IMR-90 (cell line): Measurements from ENCODE around the gene ARRDC3.

Experiments used
- BHLHE40 ChIP-seq: fragments of 150-350 bp; IDR thresholded peaks from 2 replicates; pipeline ENCODE4 v1.6.1; 2016; ENCODE audit warnings: mild to moderate bottlenecking, low read depth, low read length
- CEBPB ChIP-seq: IDR thresholded peaks from 2 replicates; pipeline ENCODE4 v1.6.1; 2012; ENCODE audit warnings: low read depth, low read length, improper control_type of control experiment
- CHD1 ChIP-seq: IDR thresholded peaks from 2 replicates; pipeline ENCODE4 v1.6.1; 2012; ENCODE audit warnings: low read depth, low read length, improper control_type of control experiment
- FOS ChIP-seq: fragments of 150-350 bp; IDR thresholded peaks from 2 replicates; pipeline ENCODE4 v1.6.1; 2016; ENCODE audit warnings: low read depth, low read length
- MXI1 ChIP-seq: IDR thresholded peaks from 2 replicates; pipeline ENCODE4 v1.6.1; 2012; ENCODE audit warnings: low read depth, mild to moderate bottlenecking, low read length, moderate library complexity, borderline replicate concordance
- POLR2A ChIP-seq: IDR thresholded peaks from 2 replicates; pipeline ENCODE4 v1.6.1; 2012; ENCODE audit warnings: mild to moderate bottlenecking, low read depth, low read length
- RCOR1 ChIP-seq: IDR thresholded peaks from 2 replicates; pipeline ENCODE4 v1.6.1; 2012; ENCODE audit warnings: mild to moderate bottlenecking, low read length, improper control_type of control experiment; ENCODE audit not compliant: insufficient replicate concordance
- RFX5 ChIP-seq: IDR thresholded peaks from 2 replicates; pipeline ENCODE4 v1.8.0; 2012; ENCODE audit warnings: low read depth, mild to moderate bottlenecking, low read length, moderate library complexity
- TF ChIP-seq, protein P1 (sequence below): conservative IDR thresholded peaks from 2 replicates; pipeline ENCODE4 v1.5.1; 2012; ENCODE audit warnings: mild to moderate bottlenecking, low read depth, low read length, improper control_type of control experiment
- TF ChIP-seq, protein P2 (sequence below): fragments of 150-350 bp; IDR thresholded peaks from 2 replicates; pipeline ENCODE4 v1.6.1; 2017; ENCODE audit warnings: mild to moderate bottlenecking, antibody characterized with exemption, low read length, low read depth
- TF ChIP-seq, protein P3 (sequence below): fragments of 150-350 bp; IDR thresholded peaks from 2 replicates; pipeline ENCODE4 v1.6.1; 2016; ENCODE audit warnings: low read depth, mild to moderate bottlenecking, low read length, moderate library complexity, borderline replicate concordance

DNA sequence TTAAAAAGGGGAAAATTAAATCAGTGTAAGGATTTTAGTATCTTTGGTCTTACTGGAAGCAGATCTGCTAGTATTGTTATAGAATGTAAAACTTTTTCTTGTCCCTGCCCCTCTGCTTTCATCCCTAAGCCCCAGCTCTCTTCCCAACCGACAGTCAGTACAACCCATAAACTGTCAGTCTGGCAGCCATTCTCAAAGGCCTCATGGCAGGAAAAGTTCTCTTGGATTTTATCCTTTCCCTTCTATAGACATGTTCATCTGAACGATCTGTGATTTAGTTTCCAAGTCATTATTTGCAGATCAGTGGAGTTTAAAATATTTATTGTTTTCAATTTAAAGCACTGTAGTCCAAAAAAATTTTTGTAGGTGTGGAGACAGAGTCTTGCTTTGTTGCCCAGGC, 39.2 kb downstream of the ARRDC3 start:
- TF ChIP-seq POLR2A (no peak), RFX5 (no peak), CEBPB (no peak), RCOR1 (no peak), MXI1 (no peak), CHD1 (no peak), FOS (no peak), BHLHE40 (no peak)
- TF ChIP-seq, protein P1, sequence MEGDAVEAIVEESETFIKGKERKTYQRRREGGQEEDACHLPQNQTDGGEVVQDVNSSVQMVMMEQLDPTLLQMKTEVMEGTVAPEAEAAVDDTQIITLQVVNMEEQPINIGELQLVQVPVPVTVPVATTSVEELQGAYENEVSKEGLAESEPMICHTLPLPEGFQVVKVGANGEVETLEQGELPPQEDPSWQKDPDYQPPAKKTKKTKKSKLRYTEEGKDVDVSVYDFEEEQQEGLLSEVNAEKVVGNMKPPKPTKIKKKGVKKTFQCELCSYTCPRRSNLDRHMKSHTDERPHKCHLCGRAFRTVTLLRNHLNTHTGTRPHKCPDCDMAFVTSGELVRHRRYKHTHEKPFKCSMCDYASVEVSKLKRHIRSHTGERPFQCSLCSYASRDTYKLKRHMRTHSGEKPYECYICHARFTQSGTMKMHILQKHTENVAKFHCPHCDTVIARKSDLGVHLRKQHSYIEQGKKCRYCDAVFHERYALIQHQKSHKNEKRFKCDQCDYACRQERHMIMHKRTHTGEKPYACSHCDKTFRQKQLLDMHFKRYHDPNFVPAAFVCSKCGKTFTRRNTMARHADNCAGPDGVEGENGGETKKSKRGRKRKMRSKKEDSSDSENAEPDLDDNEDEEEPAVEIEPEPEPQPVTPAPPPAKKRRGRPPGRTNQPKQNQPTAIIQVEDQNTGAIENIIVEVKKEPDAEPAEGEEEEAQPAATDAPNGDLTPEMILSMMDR: no peak
- TF ChIP-seq, protein P2, sequence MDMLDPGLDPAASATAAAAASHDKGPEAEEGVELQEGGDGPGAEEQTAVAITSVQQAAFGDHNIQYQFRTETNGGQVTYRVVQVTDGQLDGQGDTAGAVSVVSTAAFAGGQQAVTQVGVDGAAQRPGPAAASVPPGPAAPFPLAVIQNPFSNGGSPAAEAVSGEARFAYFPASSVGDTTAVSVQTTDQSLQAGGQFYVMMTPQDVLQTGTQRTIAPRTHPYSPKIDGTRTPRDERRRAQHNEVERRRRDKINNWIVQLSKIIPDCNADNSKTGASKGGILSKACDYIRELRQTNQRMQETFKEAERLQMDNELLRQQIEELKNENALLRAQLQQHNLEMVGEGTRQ: no peak
- TF ChIP-seq, protein P3, sequence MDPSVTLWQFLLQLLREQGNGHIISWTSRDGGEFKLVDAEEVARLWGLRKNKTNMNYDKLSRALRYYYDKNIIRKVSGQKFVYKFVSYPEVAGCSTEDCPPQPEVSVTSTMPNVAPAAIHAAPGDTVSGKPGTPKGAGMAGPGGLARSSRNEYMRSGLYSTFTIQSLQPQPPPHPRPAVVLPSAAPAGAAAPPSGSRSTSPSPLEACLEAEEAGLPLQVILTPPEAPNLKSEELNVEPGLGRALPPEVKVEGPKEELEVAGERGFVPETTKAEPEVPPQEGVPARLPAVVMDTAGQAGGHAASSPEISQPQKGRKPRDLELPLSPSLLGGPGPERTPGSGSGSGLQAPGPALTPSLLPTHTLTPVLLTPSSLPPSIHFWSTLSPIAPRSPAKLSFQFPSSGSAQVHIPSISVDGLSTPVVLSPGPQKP: no peak
